HEK293T (cell line): ENCODE results near the gene MGAT4A.

Source experiments
- FOXM1 ChIP-seq: fragments of 450-650 bp; IDR thresholded peaks from 2 replicates; pipeline ENCODE4 v1.6.1; 2017; ENCODE audit warnings: mild to moderate bottlenecking, borderline replicate concordance
- SP1 ChIP-seq: fragments of 450-650 bp; IDR thresholded peaks from 2 replicates; pipeline ENCODE4 v1.6.1; 2017

GRCh38 chr2:98656800-98657199 lies 74.1 kb downstream of the MGAT4A start:
- TF ChIP-seq SP1: no peak
- TF ChIP-seq FOXM1: no peak
